SK-N-MC (cell line): ENCODE results near the gene ZEB2.
A peak's percentile ranks its signal among the peaks of the same experiment; 100 is the strongest.
"Not testable (repeated sequence)": the region's sequence is repeated elsewhere in the genome, so short reads cannot be mapped to it uniquely, and the experiment has no call there.

Source experiments
- DNase-seq: peaks from one replicate; pipeline ENCODE4 v3.0.0-alpha.2; 2011; ENCODE audit warnings: low read depth, low spot score
- H3K27ac ChIP-seq: fragments of 200-600 bp; sonication (generic); 2 replicates; pipeline ENCODE4 v1.5.1; 2016; ENCODE audit warnings: mixed run types
- H3K36me3 ChIP-seq: fragments of 200-600 bp; sonication (generic); 2 replicates; pipeline ENCODE4 v1.6.1; 2017; ENCODE audit warnings: antibody characterized with exemption, low read length, mixed read lengths; ENCODE audit not compliant: insufficient read depth
- H3K4me3 ChIP-seq: fragments of 200-600 bp; sonication (generic); 2 replicates; pipeline ENCODE4 v1.5.1; 2016
- H3K9ac ChIP-seq: fragments of 200-600 bp; sonication (generic); 2 replicates; pipeline ENCODE4 v1.8.0; 2017; ENCODE audit warnings: mixed run types, mixed read lengths; ENCODE audit not compliant: insufficient read length
- H3K9me3 ChIP-seq: fragments of 200-600 bp; sonication (generic); 2 replicates; pipeline ENCODE4 v1.6.1; 2017; ENCODE audit warnings: low read depth, mild to moderate bottlenecking, antibody characterized with exemption, low read length, moderate library complexity, mixed read lengths
- EZH2 ChIP-seq: fragments of 200-600 bp; sonication (generic); IDR thresholded peaks from one replicate; pipeline ENCODE4 v1.6.1; 2017; ENCODE audit warnings: antibody characterized with exemption
- FOXP2 ChIP-seq: optimal IDR thresholded peaks from 2 replicates; pipeline ENCODE3; 2011; ENCODE audit warnings: mild to moderate bottlenecking, moderate library complexity; ENCODE audit not compliant: insufficient read depth; ENCODE audit errors: extremely low read length, control extremely low read depth
- POLR2AphosphoS5 ChIP-seq: IDR thresholded peaks from 2 replicates; pipeline ENCODE4 v1.6.1; 2012; ENCODE audit warnings: mild to moderate bottlenecking, low read depth, low read length, borderline replicate concordance

Gene ZEB2

DNA sequence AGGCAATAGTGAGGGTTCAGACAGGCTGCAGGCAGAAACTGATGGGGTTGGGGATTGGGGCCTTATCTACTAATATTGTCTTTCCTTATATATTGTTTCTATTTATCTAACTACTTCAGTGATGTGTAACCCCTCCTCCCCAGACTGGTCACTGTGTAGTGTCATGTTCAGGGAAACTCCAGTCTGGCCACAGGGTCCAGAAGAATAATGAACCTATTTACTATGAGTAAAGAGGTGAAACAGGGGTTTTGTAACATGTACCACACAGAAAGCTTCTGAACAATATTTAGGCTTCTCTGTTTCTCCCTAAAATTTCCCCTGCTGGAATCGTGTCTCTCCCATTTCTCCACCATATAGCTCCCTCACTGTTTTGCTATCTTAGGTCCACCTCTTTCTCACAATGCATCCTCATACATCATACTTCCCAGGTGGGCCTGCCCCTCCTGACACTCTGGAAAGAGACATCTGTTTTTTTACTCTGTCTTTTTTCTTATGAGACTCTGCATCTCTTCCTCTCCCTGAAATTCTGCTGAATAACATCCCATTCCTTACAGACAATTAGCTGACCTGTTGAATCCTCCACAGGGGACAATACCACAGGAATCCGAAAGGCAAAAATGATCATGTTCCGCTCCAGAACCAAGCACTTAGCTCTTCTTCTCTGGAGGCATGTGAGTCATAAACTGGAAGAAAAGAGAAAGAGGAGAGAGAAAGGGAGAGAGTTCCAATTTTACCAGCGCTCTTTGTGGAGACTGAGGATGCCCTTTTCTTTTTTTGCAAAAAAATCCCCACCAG is 154.8 kb downstream of the ZEB2 start:
- Histone ChIP-seq H3K27ac (peak overlapping the region; percentile 53), H3K9me3 (no peaks in the 10 kb centered on the region), H3K9ac (no peak overlapping the region), H3K36me3 (no peaks in the 10 kb centered on the region), H3K4me3 (no peak overlapping the region)
- TF ChIP-seq FOXP2 (no peak), EZH2 (no peak), POLR2AphosphoS5 (no peak)
- DNase-seq = no peak

GRCh38 chr2:144364247-144364646 is 155.7 kb downstream of the ZEB2 start:
- not testable (repeated sequence) for H3K9ac ChIP-seq, DNase-seq, H3K9me3 ChIP-seq, H3K4me3 ChIP-seq, H3K36me3 ChIP-seq
- peak overlapping the region; percentile 53; the same call in 1 of the 2 replicates for H3K27ac ChIP-seq

DNA sequence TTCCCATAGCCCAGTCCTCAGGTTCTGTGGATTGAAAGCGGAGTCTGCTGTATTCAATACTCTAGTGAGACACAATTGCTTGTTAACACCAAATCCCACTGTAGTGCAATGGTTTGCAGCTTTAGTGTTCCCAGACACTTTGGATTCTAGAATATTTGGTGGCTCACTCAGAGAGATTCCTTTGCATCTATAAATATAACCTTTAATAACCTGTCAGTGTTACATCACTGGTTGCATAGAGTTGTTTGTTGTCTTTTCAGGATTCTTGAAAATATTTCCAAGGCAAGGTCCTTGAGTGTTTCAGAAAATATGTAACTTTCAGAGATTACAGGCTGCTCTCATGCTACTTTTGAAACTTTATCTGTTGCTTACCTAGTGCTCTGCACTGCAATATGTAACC is 157.5 kb downstream of the ZEB2 start:
- peak overlapping the region; percentile 98 for H3K27ac ChIP-seq
- H3K9ac ChIP-seq = peak overlapping the region; percentile 52
- no peaks in the 10 kb centered on the region for H3K36me3 ChIP-seq
- H3K4me3 ChIP-seq = no peak overlapping the region
- TF ChIP-seq POLR2AphosphoS5 = no peak
- no peaks in the 10 kb centered on the region for H3K9me3 ChIP-seq
- no peak for DNase-seq

DNA sequence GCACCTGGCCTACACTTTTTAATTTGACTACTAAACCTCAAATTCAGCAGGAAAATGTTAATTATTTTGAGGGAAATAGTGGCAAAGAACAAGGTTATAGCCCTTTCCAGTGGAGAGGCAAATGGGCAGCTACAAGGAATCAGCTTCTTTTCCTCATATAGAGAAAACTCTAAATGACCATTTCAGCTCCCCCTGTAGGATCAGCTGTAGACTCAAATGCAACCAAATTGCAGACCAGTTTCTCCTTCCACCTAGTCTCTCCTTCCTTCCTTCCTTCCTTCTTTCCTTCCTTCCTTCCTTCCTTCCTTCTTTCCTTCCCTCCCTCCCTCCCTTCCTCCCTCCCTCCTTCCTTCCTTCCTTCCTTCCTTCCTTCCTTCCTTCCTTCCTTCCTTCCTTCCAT is 158.2 kb downstream of the ZEB2 start:
- no peaks in the 10 kb centered on the region for H3K36me3 ChIP-seq
- no peaks in the 10 kb centered on the region for H3K9me3 ChIP-seq
- DNase-seq = no peak
- no peak overlapping the region for H3K4me3 ChIP-seq
- peak overlapping the region; percentile 94 for H3K27ac ChIP-seq
- TF ChIP-seq POLR2AphosphoS5 (no peak), EZH2 (no peak), FOXP2 (no peak)
- H3K9ac ChIP-seq = peak overlapping the region; percentile 18

- TF ChIP-seq POLR2AphosphoS5 (no peak), FOXP2 (no peak), EZH2 (no peak)
- Histone ChIP-seq H3K4me3 (no peak overlapping the region), H3K36me3 (no peaks in the 10 kb centered on the region), H3K9me3 (no peaks in the 10 kb centered on the region), H3K27ac (peak overlapping the region; percentile 88), H3K9ac (peak overlapping the region; percentile 25)
- DNase-seq = no peak
These were observed 160.2 kb downstream of the ZEB2 start for GRCh38 chr2:144359684-144360083.

DNA sequence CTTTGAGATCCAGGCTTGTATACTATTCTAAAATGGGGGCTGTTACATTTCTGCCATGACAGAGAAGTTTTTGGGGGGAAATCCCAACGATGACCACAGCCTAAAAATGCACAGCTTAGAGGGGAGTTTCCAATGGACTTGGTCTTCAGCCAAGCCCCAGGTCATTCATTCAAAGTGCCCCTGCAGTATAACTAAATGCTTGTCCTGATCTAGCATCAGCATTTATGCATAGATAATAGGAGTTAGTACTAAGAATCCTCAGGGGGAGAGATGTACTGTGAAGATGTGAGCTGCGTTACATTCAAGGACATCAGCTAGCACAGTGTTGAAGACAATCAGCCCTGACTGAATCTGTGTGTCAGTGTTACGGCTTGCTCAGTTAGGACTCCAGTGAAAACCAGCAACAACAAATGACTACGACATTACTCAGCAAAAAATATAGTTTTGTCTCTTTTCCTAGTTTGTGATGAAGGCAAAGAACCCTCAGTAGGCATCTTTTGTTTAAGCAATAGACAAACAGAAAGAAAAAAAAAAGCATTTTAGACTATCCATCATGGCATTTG is 160.9 kb downstream of the ZEB2 start:
- TF ChIP-seq FOXP2 (no peak), EZH2 (no peak), POLR2AphosphoS5 (no peak)
- H3K27ac ChIP-seq = peak overlapping the region; percentile 88
- DNase-seq = no peak

GRCh38 chr2:144358374-144358964 is 161.4 kb downstream of the ZEB2 start:
- Histone ChIP-seq H3K36me3 (no peaks in the 10 kb centered on the region), H3K4me3 (no peak overlapping the region), H3K27ac (peak overlapping the region; percentile 88), H3K9me3 (no peaks in the 10 kb centered on the region), H3K9ac (peak overlapping the region; percentile 31)
- no peak for DNase-seq
- no peak for TF ChIP-seq FOXP2

More for the DNA sequence above, 160.9 kb downstream of the ZEB2 start:
- H3K9me3 ChIP-seq = no peaks in the 10 kb centered on the region
- peak overlapping the region; percentile 31 for H3K9ac ChIP-seq
- no peak overlapping the region for H3K4me3 ChIP-seq
- no peaks in the 10 kb centered on the region for H3K36me3 ChIP-seq

DNA sequence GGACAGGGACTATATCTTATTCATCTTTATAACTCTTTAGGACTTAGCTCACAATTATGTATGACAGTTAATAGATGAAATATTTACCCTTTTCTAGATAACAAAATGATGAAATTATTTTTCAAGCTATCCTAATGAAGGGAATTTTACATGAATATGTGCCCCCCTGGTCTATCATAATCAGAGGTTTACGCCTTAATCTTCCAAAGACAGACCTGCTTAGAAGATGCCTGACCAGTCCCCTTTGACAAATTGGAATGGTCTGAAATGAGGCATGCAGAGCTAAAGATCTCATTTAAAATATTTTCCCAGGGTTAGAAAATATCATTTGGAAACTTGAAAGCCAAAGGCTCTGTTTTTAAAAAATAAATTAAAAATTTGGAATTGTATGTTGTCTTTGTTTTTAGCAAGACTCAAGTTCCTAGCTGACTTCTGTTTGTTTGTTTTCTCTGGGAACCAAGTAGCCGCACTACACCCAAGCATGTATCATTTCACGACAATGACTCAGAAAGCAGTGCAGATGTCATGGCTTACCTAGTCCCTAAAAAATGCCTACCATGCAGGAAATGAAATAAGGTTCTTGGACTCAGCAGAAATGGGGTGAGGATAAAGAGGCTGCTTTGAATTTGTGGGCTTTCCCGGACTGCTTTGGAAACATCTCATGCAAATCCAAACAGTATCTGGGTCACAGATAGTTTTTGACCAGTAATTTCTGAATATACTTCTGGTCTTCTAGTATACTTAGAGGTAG is 162.1 kb downstream of the ZEB2 start:
- DNase-seq = no peak
- no peaks in the 10 kb centered on the region for H3K9me3 ChIP-seq
- no peak overlapping the region for H3K4me3 ChIP-seq
- H3K9ac ChIP-seq = peak overlapping the region; percentile 31
- no peaks in the 10 kb centered on the region for H3K36me3 ChIP-seq
- TF ChIP-seq POLR2AphosphoS5 = no peak
- TF ChIP-seq EZH2 = no peak
- no peak for TF ChIP-seq FOXP2
- H3K27ac ChIP-seq = peak overlapping the region; percentile 88

- Histone ChIP-seq H3K9me3 (no peaks in the 10 kb centered on the region), H3K4me3 (no peak overlapping the region), H3K36me3 (no peaks in the 10 kb centered on the region), H3K9ac (no peak overlapping the region), H3K27ac (no peak overlapping the region)
- TF ChIP-seq EZH2 = no peak
- no peak for TF ChIP-seq POLR2AphosphoS5
- TF ChIP-seq FOXP2 = no peak
- no peak for DNase-seq
These were observed 163.5 kb downstream of the ZEB2 start for GRCh38 chr2:144356402-144356801.
